ENCODE results near the gene HLF. TPM values are rescaled to one million over a fixed set of nuclear protein-coding genes. Genes with fewer than 3 reads are reported as not detected.

The HLF gene
- total and polyA plus RNA-seq, 2 experiments from 2014 or later, result 0.28 TPM; not detected in 1

- ATAC-seq (no peak), DNase-seq (ENCODE audit: low spot score) (no peak)
- H3K4me3 ChIP-seq, result no peak overlapping the region
- no peaks in the 10 kb centered on the region; the same call in 1 of the 2 replicates for H3K9me2 ChIP-seq (ENCODE audit: insufficient read depth)
- no peaks in the 10 kb centered on the region for H4K20me1 ChIP-seq (replicated peaks; ENCODE audit: insufficient read depth)
- no peaks in the 10 kb centered on the region for H3K27me3 ChIP-seq (ENCODE audit: insufficient read depth)
- H3K4me1 Mint-ChIP-seq, result no peaks in the 10 kb centered on the region
- H3K27ac ChIP-seq (ENCODE audit: low read depth), result no peak overlapping the region
- H3K79me2 ChIP-seq (replicated peaks; ENCODE audit: insufficient read depth), result no peaks in the 10 kb centered on the region
- peaks cover 2% of the 10 kb centered on the region for H3K27me3 Mint-ChIP-seq (ENCODE audit: insufficient read depth, low read depth, poor library complexity)
- no peak overlapping the region for H3K27ac Mint-ChIP-seq
- no peak overlapping the region for H3K4me3 Mint-ChIP-seq
- H3K9me3 Mint-ChIP-seq, result no peaks in the 10 kb centered on the region
- no peaks in the 10 kb centered on the region for H3K4me1 ChIP-seq (ENCODE audit: insufficient read depth)
- no peak overlapping the region for H3K4me2 ChIP-seq
- H3K36me3 ChIP-seq (ENCODE audit: insufficient read depth), result no peaks in the 10 kb centered on the region
- no peaks in the 10 kb centered on the region for H3K36me3 Mint-ChIP-seq (ENCODE audit: low read depth)
- no peak for TF ChIP-seq EZH2 (IDR thresholded peaks at IDR 0.05; ENCODE audit: low read depth, unreplicated experiment)
- no peak for TF ChIP-seq NANOG (IDR thresholded peaks at IDR 0.05; ENCODE audit: borderline replicate concordance)
- no peak for TF ChIP-seq REST (IDR thresholded peaks at IDR 0.05; ENCODE audit: unreplicated experiment)
- TF ChIP-seq, protein P1, sequence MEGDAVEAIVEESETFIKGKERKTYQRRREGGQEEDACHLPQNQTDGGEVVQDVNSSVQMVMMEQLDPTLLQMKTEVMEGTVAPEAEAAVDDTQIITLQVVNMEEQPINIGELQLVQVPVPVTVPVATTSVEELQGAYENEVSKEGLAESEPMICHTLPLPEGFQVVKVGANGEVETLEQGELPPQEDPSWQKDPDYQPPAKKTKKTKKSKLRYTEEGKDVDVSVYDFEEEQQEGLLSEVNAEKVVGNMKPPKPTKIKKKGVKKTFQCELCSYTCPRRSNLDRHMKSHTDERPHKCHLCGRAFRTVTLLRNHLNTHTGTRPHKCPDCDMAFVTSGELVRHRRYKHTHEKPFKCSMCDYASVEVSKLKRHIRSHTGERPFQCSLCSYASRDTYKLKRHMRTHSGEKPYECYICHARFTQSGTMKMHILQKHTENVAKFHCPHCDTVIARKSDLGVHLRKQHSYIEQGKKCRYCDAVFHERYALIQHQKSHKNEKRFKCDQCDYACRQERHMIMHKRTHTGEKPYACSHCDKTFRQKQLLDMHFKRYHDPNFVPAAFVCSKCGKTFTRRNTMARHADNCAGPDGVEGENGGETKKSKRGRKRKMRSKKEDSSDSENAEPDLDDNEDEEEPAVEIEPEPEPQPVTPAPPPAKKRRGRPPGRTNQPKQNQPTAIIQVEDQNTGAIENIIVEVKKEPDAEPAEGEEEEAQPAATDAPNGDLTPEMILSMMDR (conservative IDR thresholded peaks at IDR 0.05; ENCODE audit: low read depth in 2 of 2), result no peak
- TF ChIP-seq, protein P2, sequence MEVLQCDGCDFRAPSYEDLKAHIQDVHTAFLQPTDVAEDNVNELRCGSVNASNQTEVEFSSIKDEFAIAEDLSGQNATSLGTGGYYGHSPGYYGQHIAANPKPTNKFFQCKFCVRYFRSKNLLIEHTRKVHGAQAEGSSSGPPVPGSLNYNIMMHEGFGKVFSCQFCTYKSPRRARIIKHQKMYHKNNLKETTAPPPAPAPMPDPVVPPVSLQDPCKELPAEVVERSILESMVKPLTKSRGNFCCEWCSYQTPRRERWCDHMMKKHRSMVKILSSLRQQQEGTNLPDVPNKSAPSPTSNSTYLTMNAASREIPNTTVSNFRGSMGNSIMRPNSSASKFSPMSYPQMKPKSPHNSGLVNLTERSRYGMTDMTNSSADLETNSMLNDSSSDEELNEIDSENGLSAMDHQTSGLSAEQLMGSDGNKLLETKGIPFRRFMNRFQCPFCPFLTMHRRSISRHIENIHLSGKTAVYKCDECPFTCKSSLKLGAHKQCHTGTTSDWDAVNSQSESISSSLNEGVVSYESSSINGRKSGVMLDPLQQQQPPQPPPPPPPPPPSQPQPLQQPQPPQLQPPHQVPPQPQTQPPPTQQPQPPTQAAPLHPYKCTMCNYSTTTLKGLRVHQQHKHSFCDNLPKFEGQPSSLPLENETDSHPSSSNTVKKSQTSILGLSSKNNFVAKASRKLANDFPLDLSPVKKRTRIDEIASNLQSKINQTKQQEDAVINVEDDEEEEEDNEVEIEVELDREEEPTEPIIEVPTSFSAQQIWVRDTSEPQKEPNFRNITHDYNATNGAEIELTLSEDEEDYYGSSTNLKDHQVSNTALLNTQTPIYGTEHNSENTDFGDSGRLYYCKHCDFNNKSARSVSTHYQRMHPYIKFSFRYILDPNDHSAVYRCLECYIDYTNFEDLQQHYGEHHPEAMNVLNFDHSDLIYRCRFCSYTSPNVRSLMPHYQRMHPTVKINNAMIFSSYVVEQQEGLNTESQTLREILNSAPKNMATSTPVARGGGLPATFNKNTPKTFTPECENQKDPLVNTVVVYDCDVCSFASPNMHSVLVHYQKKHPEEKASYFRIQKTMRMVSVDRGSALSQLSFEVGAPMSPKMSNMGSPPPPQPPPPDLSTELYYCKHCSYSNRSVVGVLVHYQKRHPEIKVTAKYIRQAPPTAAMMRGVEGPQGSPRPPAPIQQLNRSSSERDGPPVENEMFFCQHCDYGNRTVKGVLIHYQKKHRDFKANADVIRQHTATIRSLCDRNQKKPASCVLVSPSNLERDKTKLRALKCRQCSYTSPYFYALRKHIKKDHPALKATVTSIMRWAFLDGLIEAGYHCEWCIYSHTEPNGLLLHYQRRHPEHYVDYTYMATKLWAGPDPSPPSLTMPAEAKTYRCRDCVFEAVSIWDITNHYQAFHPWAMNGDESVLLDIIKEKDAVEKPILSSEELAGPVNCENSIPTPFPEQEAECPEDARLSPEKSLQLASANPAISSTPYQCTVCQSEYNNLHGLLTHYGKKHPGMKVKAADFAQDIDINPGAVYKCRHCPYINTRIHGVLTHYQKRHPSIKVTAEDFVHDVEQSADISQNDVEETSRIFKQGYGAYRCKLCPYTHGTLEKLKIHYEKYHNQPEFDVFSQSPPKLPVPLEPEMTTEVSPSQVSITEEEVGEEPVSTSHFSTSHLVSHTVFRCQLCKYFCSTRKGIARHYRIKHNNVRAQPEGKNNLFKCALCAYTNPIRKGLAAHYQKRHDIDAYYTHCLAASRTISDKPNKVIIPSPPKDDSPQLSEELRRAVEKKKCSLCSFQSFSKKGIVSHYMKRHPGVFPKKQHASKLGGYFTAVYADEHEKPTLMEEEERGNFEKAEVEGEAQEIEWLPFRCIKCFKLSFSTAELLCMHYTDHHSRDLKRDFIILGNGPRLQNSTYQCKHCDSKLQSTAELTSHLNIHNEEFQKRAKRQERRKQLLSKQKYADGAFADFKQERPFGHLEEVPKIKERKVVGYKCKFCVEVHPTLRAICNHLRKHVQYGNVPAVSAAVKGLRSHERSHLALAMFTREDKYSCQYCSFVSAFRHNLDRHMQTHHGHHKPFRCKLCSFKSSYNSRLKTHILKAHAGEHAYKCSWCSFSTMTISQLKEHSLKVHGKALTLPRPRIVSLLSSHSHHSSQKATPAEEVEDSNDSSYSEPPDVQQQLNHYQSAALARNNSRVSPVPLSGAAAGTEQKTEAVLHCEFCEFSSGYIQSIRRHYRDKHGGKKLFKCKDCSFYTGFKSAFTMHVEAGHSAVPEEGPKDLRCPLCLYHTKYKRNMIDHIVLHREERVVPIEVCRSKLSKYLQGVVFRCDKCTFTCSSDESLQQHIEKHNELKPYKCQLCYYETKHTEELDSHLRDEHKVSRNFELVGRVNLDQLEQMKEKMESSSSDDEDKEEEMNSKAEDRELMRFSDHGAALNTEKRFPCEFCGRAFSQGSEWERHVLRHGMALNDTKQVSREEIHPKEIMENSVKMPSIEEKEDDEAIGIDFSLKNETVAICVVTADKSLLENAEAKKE (CRISPR knock-in tag; IDR thresholded peaks at IDR 0.05), result no peak
- TF ChIP-seq EZH2phosphoT487 (IDR thresholded peaks at IDR 0.05; ENCODE audit: unreplicated experiment), result no peak
- no peak for TF ChIP-seq CREB1 (CRISPR knock-in tag; IDR thresholded peaks at IDR 0.05; ENCODE audit: low read depth)
- no peak for TF ChIP-seq ZNF114 (CRISPR knock-in tag; IDR thresholded peaks at IDR 0.05)
- TF ChIP-seq POLR2AphosphoS5 (IDR thresholded peaks at IDR 0.05; ENCODE audit: low read depth), result no peak
- no peak for TF ChIP-seq JUNB (IDR thresholded peaks at IDR 0.05; ENCODE audit: unreplicated experiment)
- TF ChIP-seq ZNF331 (CRISPR knock-in tag; IDR thresholded peaks at IDR 0.05; ENCODE audit: low read depth), result no peak
- TF ChIP-seq ETS1 (IDR thresholded peaks at IDR 0.05), result no peak
- TF ChIP-seq STAT1 (IDR thresholded peaks at IDR 0.05; ENCODE audit: unreplicated experiment), result no peak
- no peak overlapping the region for H2AFZ ChIP-seq
- no peaks in the 10 kb centered on the region for H3F3A ChIP-seq (replicated peaks; ENCODE audit: low read depth)
Observed at GRCh38 chr17:55282379-55282702, 17.6 kb downstream of the HLF start.

All from GM23338 (cell line).